ENCODE results near the gene MAP3K7CL.

The MAP3K7CL gene

GRCh38 chr21:29130270-29130969 lies at the start of gene MAP3K7CL:
TSS of gene MAP3K7CL (plus strand) at chr21:29130644. CDS start at chr21:29133345, 2,701 bp downstream.
- DNase-seq: peak; percentile 100

GRCh38 chr21:29082046-29082815 lies 48.2 kb upstream of the MAP3K7CL start:
- DNase-seq: no peak

GRCh38 chr21:29083306-29083705 lies 47.1 kb upstream of the MAP3K7CL start:
- DNase-seq: no peak

GRCh38 chr21:29084372-29084771 lies 46.1 kb upstream of the MAP3K7CL start:
- DNase-seq: peak; percentile 64

GRCh38 chr21:29085106-29085752 lies 45.2 kb upstream of the MAP3K7CL start:
- no peak for DNase-seq

GRCh38 chr21:29091033-29091432 lies 39.4 kb upstream of the MAP3K7CL start:
- peak; percentile 86 for DNase-seq

GRCh38 chr21:29092102-29092959 lies 38.1 kb upstream of the MAP3K7CL start:
- DNase-seq: peak; percentile 58

GRCh38 chr21:29096218-29097015 lies 34.0 kb upstream of the MAP3K7CL start:
- DNase-seq: no peak

GRCh38 chr21:29098156-29098555 lies 32.3 kb upstream of the MAP3K7CL start:
- no peak for DNase-seq

GRCh38 chr21:29102791-29103257 lies 27.6 kb upstream of the MAP3K7CL start:
- no peak for DNase-seq

- no peak for DNase-seq
These were observed 26.2 kb upstream of the MAP3K7CL start for GRCh38 chr21:29104239-29104708.

GRCh38 chr21:29105218-29105617 lies 25.2 kb upstream of the MAP3K7CL start:
- peak; percentile 77 for DNase-seq

- peak; percentile 95 for DNase-seq
These were observed 15.5 kb upstream of the MAP3K7CL start for GRCh38 chr21:29114765-29115500.

GRCh38 chr21:29115899-29116298 lies 14.5 kb upstream of the MAP3K7CL start:
- no peak for DNase-seq

GRCh38 chr21:29117372-29117955 lies 13.0 kb upstream of the MAP3K7CL start:
- DNase-seq: no peak

- DNase-seq: no peak
These were observed 8.7 kb upstream of the MAP3K7CL start for GRCh38 chr21:29121759-29122158.

- DNase-seq: no peak
These were observed 5.8 kb upstream of the MAP3K7CL start for GRCh38 chr21:29124645-29125044.

- no peak for DNase-seq
These were observed 5.3 kb upstream of the MAP3K7CL start for GRCh38 chr21:29125191-29125590.

GRCh38 chr21:29125979-29126378 lies 4.5 kb upstream of the MAP3K7CL start:
- no peak for DNase-seq

GRCh38 chr21:29133241-29133640 lies 2.8 kb downstream of the MAP3K7CL start:
- no peak for DNase-seq
